ENCODE measurements around the gene POU2F1. TPM values are rescaled to one million over a fixed set of nuclear protein-coding genes. Genes with fewer than 3 reads are reported as not detected.

Gene POU2F1
- total RNA-seq, 1 donor from 2014 or later, result 68.0 TPM

- no peaks in the 10 kb centered on the region for H3K27me3 Mint-ChIP-seq (ENCODE audit: insufficient read depth, low read depth)
Measured at GRCh38 chr1:167184081-167184480, 36.6 kb upstream of the POU2F1 start.

DNA sequence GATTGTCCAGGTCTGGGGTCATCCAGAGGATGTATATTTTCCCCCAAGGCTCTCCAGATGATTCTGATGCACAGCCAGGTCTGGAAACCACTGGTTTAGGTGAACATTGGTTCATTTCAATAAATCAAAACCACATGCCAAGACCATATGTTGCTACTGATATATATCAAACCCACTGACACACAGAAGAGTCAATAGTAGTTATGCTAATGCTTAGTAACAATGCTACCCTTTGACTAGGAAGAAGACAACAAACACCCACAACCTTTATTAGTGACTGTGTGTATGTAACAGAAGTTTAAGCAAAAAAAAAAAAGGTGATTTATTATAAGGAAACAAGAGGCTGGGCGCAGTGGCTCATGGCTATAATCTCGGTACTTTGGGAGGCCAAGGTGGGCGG lies 35.6 kb upstream of the POU2F1 start:
- H3K27me3 ChIP-seq, result no peaks in the 10 kb centered on the region
- no peak overlapping the region for H3K27ac Mint-ChIP-seq
- H3K36me3 ChIP-seq, result no peaks in the 10 kb centered on the region
- no peak overlapping the region for H3K4me3 ChIP-seq
- H3K4me1 Mint-ChIP-seq, result no peaks in the 10 kb centered on the region
- no peaks in the 10 kb centered on the region for H3F3A ChIP-seq (ENCODE audit: low read depth)
- H3K27ac ChIP-seq, result no peak overlapping the region
- no peak overlapping the region for H2AFZ ChIP-seq (replicated peaks)
- DNase-seq (ENCODE audit: low spot score), result no peak
- no peaks in the 10 kb centered on the region for H3K27me3 Mint-ChIP-seq (ENCODE audit: insufficient read depth, low read depth)
- no peak overlapping the region for H3K4me3 Mint-ChIP-seq
- no peaks in the 10 kb centered on the region for H4K20me1 ChIP-seq (ENCODE audit: low read depth)
- H3K4me1 ChIP-seq, result no peaks in the 10 kb centered on the region
- H3K4me2 ChIP-seq, result no peak overlapping the region
- no peak for TF ChIP-seq CTCF (IDR thresholded peaks at IDR 0.05)
- TF ChIP-seq EZH2phosphoT487 (IDR thresholded peaks at IDR 0.05), result no peak
- no peak for TF ChIP-seq EZH2 (IDR thresholded peaks at IDR 0.05)
- H3K9me3 ChIP-seq (ENCODE audit: low read depth), result no peaks in the 10 kb centered on the region
- H3K9ac ChIP-seq, result no peak overlapping the region
- H3K9me3 Mint-ChIP-seq, result peaks cover 10% of the 10 kb centered on the region
- peaks cover 7% of the 10 kb centered on the region for H3K36me3 Mint-ChIP-seq
- H3K79me2 ChIP-seq (ENCODE audit: low read depth), result no peaks in the 10 kb centered on the region

More at GRCh38 chr1:167184081-167184480, 36.6 kb upstream of the POU2F1 start:
- DNase-seq (ENCODE audit: low spot score), result no peak
- Histone ChIP-seq H3K4me3 (no peak overlapping the region), H3K27ac (no peak overlapping the region), H3K4me1 (no peaks in the 10 kb centered on the region), H3K79me2 (ENCODE audit: low read depth) (no peaks in the 10 kb centered on the region), H2AFZ (replicated peaks) (no peak overlapping the region), H4K20me1 (ENCODE audit: low read depth) (no peaks in the 10 kb centered on the region), H3F3A (ENCODE audit: low read depth) (no peaks in the 10 kb centered on the region), H3K4me2 (no peak overlapping the region), H3K9me3 (ENCODE audit: low read depth) (no peaks in the 10 kb centered on the region), H3K9ac (no peak overlapping the region), H3K36me3 (no peaks in the 10 kb centered on the region), H3K27me3 (no peaks in the 10 kb centered on the region)
- Mint-ChIP-seq H3K4me3 (no peak overlapping the region), H3K36me3 (peaks cover 7% of the 10 kb centered on the region), H3K9me3 (peaks cover 11% of the 10 kb centered on the region), H3K4me1 (no peaks in the 10 kb centered on the region), H3K27ac (no peak overlapping the region)
- TF ChIP-seq EZH2phosphoT487 (IDR thresholded peaks at IDR 0.05), result no peak
- TF ChIP-seq CTCF (IDR thresholded peaks at IDR 0.05), result no peak
- TF ChIP-seq EZH2 (IDR thresholded peaks at IDR 0.05), result no peak

- no peaks in the 10 kb centered on the region for H3K4me1 Mint-ChIP-seq
- no peak overlapping the region for H3K4me3 Mint-ChIP-seq
- TF ChIP-seq CTCF (IDR thresholded peaks at IDR 0.05) (no peak), EZH2 (IDR thresholded peaks at IDR 0.05) (no peak), EZH2phosphoT487 (IDR thresholded peaks at IDR 0.05) (no peak)
- Histone ChIP-seq H4K20me1 (ENCODE audit: low read depth) (no peaks in the 10 kb centered on the region), H3F3A (ENCODE audit: low read depth) (no peaks in the 10 kb centered on the region), H3K27me3 (no peaks in the 10 kb centered on the region), H3K36me3 (no peaks in the 10 kb centered on the region), H3K4me3 (no peak overlapping the region), H3K4me2 (no peak overlapping the region), H3K4me1 (no peaks in the 10 kb centered on the region), H3K9ac (no peak overlapping the region), H2AFZ (replicated peaks) (no peak overlapping the region), H3K79me2 (ENCODE audit: low read depth) (no peaks in the 10 kb centered on the region), H3K9me3 (ENCODE audit: low read depth) (no peaks in the 10 kb centered on the region), H3K27ac (no peak overlapping the region)
- peak overlapping the region; percentile 40 for H3K27ac Mint-ChIP-seq
- H3K36me3 Mint-ChIP-seq, result peaks cover 7% of the 10 kb centered on the region
- H3K27me3 Mint-ChIP-seq (ENCODE audit: insufficient read depth, low read depth), result peaks cover 2% of the 10 kb centered on the region
- DNase-seq (ENCODE audit: low spot score), result no peak
- peaks cover 8% of the 10 kb centered on the region for H3K9me3 Mint-ChIP-seq
Measured at GRCh38 chr1:167185974-167186657, 34.6 kb upstream of the POU2F1 start.

All from neural progenitor cell (in vitro differentiated cells).